ENCODE data around the gene EP400.

DNA sequence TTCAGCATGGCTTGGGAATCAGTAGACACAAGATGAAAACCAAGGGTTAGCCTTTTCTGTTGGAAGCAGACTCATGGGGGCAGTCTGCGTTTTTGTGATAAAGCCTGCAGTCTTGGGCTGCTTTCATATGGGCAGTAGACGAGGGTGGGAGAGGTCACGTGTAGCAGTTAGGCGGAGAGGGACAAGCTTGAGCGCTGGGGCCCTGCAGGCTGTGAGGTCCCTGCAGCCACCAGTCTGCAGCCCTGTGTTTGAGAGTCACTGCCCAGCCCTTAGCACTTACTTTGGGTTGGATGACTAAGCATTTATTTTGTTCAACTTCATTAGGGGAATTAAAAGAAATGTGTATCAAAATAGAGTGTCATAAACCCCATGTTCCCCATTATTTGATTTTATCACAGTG is 37.2 kb downstream of the EP400 start:
- no peak for TF ChIP-seq CBX5 (CRISPR knock-in tag; IDR thresholded peaks at IDR 0.05; ENCODE audit: borderline replicate concordance)
- TF ChIP-seq, protein P1, sequence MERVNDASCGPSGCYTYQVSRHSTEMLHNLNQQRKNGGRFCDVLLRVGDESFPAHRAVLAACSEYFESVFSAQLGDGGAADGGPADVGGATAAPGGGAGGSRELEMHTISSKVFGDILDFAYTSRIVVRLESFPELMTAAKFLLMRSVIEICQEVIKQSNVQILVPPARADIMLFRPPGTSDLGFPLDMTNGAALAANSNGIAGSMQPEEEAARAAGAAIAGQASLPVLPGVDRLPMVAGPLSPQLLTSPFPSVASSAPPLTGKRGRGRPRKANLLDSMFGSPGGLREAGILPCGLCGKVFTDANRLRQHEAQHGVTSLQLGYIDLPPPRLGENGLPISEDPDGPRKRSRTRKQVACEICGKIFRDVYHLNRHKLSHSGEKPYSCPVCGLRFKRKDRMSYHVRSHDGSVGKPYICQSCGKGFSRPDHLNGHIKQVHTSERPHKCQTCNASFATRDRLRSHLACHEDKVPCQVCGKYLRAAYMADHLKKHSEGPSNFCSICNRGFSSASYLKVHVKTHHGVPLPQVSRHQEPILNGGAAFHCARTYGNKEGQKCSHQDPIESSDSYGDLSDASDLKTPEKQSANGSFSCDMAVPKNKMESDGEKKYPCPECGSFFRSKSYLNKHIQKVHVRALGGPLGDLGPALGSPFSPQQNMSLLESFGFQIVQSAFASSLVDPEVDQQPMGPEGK (CRISPR knock-in tag; IDR thresholded peaks at IDR 0.05), result no peak
- no peak for TF ChIP-seq POLR2A (IDR thresholded peaks at IDR 0.05; ENCODE audit: insufficient read depth in 1 of 2, low read depth in 2 of 2, low read length in 2 of 2)
- TF ChIP-seq YY1 (IDR thresholded peaks at IDR 0.05; ENCODE audit: insufficient read depth, insufficient replicate concordance, low read depth, low read length), result no peak
- TF ChIP-seq ZNF737 (CRISPR knock-in tag; IDR thresholded peaks at IDR 0.05; ENCODE audit: borderline replicate concordance), result no peak
- no peak for TF ChIP-seq ZBTB1 (CRISPR knock-in tag; IDR thresholded peaks at IDR 0.05; ENCODE audit: borderline replicate concordance)
- TF ChIP-seq, protein P2, sequence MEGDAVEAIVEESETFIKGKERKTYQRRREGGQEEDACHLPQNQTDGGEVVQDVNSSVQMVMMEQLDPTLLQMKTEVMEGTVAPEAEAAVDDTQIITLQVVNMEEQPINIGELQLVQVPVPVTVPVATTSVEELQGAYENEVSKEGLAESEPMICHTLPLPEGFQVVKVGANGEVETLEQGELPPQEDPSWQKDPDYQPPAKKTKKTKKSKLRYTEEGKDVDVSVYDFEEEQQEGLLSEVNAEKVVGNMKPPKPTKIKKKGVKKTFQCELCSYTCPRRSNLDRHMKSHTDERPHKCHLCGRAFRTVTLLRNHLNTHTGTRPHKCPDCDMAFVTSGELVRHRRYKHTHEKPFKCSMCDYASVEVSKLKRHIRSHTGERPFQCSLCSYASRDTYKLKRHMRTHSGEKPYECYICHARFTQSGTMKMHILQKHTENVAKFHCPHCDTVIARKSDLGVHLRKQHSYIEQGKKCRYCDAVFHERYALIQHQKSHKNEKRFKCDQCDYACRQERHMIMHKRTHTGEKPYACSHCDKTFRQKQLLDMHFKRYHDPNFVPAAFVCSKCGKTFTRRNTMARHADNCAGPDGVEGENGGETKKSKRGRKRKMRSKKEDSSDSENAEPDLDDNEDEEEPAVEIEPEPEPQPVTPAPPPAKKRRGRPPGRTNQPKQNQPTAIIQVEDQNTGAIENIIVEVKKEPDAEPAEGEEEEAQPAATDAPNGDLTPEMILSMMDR (CRISPR knock-in tag; IDR thresholded peaks at IDR 0.05), result no peak
- TF ChIP-seq FOXK2 (IDR thresholded peaks at IDR 0.05), result no peak
- no peak for TF ChIP-seq POLR2AphosphoS5 (IDR thresholded peaks at IDR 0.05; ENCODE audit: low read depth, low read length)
